NCI-H1048 (cell line): ENCODE measurements around the gene SAMD7.
A peak's percentile ranks its signal among the peaks of the same experiment; 100 is the strongest.

Source experiments
- DNase-seq: peaks from one replicate; lab custom pipeline; 2025; lab: John Stamatoyannopoulos, UW

The SAMD7 gene

DNA sequence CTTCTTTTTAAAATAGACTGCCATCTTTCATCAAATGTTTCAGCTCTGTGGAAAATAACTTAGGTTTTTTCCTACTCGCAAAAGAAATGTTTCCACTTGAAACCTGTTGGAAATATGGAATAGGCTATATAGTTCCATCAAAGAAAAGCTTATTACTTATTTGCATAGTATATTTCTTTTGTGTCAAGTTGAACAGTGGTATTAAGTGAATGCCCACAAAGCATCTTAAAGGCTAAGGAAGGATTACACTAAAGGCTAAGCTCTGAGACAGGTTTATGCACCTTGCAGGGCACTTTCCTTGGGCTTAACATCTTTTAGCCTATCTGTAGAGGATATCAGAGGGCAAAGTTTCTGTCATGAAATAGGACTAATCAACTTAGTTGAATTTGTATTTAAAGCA lies at the start of gene SAMD7:
TSS of gene SAMD7 (plus strand) at position 301 of the 400 bp plus-strand sequence. CDS start 7,927 bp downstream, outside the sequence.
- no peak for DNase-seq

GRCh38 chr3:169861871-169862270 lies 49.5 kb upstream of the SAMD7 start:
- no peak for DNase-seq

GRCh38 chr3:169863458-169863899 lies 47.9 kb upstream of the SAMD7 start:
- peak; percentile 18 for DNase-seq

DNA sequence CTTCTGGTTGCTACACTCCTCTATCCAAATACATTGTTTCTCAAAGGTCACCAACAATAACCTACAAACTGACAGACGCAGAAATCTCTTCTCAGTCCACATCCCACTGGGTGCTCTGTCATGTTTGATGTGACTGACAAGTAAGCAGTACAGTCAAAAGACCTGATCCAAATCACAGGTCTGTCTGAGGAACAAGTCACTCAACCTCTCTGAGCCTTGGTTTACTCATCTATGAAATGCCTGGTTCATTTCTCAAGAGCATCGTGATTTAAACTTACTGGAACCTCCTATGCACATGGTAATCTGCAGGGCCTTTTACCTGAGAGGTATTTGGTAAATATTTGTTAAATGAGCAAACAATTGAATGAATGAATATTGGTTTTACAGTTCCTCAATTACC lies 47.1 kb upstream of the SAMD7 start:
- no peak for DNase-seq

- DNase-seq: no peak
These were observed 46.1 kb upstream of the SAMD7 start for GRCh38 chr3:169865176-169865767.

DNA sequence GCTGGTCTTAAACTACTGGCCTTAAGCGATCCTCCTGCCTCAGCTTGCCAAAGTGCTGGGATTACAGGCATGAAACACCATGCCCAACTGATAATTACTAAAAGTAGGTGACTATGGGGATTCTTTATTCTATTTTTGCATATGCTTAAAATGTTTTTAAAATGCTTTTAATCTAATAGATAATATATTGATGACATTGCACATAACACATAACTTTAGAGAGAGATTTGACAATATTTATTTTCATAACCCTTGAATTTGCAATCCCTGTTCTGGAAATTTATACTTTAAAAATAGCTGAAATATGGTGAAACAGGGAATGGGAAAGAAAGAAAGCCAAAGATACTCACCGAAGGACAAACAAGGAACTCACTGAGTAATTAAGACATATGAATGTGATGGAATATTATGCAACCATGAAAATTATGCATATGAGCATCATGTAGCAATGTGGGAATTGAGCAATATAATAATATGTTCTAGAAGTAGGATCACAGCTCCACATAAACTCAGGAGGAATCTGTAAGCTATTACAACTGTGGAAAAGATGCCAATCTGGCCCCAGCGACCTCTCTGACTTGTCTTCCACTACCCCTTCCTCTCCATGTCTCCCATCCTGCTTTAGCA lies 43.7 kb upstream of the SAMD7 start:
- DNase-seq: no peak

GRCh38 chr3:169868369-169868768 lies 43.0 kb upstream of the SAMD7 start:
- DNase-seq: no peak

- DNase-seq: no peak
These were observed 41.7 kb upstream of the SAMD7 start, which contains the start of gene LRRC31 for GRCh38 chr3:169869484-169870220. TSS of gene LRRC31 (minus strand) at chr3:169869935. CDS start at chr3:169869807, 128 bp downstream.

- DNase-seq: no peak
These were observed 40.1 kb upstream of the SAMD7 start for GRCh38 chr3:169871129-169871886.

GRCh38 chr3:169879013-169879557 lies 32.3 kb upstream of the SAMD7 start:
- no peak for DNase-seq

- DNase-seq: no peak
These were observed 31.4 kb upstream of the SAMD7 start for GRCh38 chr3:169879845-169880575.

DNA sequence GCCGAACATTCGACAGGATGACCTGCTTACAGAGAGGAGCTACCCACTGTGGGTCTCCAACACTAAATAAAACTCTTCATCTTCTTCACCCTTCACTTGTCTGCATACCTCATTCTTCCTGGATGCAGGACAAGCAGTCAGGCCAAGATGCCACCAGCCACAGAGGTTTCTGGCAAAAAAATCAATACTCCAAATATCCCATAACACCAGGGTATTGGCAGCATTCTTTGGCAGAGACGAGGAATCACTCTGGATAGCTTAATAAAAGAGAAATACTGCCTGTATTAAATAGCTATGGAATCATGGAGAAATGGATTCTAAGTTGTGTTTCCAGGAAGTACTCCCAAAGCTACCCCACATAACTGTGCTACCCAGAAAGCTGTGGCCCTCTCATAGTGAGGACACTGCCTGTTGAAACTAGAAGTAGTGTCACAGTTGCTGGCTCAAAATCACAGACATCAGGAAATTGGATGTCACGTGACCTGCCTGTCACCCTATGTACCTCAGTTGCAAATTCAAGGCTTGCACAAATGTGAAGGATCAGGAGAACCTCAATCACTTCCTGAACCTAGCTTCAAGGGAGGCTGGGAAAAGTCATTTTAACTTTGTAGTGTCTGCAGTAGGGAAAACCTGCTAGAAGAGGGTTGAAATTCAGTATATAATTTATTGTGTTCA lies 30.7 kb upstream of the SAMD7 start:
- DNase-seq: no peak

DNA sequence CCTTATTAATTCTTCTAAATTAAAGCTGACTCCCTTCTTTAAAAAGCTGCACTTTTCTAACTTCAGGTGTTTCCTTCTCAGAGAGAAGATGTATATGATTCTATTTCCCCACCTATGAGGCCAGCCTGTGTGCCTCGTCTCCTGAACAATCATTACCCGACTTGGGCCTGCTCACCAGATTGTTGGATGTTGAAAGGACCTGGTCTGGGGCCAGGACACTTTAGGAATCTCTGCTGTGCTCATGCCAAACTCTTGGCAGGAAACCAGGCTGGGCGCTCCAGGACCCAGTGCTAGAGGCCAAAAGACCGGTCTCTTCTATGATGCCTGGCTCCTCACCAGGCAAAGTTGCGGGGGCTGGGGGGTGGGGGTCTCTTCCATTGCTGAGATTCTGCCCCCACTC lies 24.7 kb upstream of the SAMD7 start:
- no peak for DNase-seq

DNA sequence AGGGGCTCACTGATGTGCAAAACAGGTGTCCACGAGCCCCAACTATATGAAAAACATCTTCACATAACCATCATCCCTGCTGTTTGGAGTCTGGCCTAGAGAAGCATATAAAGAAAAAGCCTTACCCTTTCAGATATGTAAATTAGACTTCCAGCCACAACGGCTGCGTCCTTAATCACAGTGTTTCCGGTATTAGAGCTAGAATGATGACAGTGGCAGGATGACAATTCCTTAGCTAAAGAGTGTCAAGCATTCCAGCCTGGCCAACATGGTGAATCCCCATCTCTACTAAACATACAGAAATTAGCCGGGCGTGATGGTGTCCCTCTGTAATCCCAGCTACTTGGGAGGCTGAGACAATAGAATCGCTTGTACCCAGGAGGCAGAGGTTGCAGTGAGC lies 19.5 kb upstream of the SAMD7 start:
- no peak for DNase-seq

DNA sequence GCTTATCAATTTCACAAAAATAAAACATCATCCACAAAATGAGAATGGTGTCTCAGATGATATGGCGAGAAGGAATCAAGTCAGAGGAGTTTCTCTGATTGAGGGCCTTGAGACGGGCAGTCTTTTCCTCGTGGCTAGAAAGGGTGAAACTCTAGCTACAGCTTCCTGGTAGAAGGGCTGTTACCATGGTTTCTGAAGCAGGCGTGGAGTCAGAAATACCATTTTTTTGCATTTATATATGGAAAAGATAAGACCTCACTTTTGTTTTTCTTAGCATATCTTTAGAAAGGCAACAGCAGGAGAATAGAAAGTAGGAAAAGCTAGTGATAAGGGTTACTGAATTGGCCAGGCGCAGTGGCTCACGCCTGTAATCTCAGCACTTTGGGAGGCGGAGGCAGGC lies 17.3 kb upstream of the SAMD7 start:
- no peak for DNase-seq

GRCh38 chr3:169895072-169895471 lies 16.3 kb upstream of the SAMD7 start:
- no peak for DNase-seq

- no peak for DNase-seq
These were observed 14.1 kb upstream of the SAMD7 start for GRCh38 chr3:169897284-169897683.

GRCh38 chr3:169901453-169901852 lies 9.9 kb upstream of the SAMD7 start:
- no peak for DNase-seq

DNA sequence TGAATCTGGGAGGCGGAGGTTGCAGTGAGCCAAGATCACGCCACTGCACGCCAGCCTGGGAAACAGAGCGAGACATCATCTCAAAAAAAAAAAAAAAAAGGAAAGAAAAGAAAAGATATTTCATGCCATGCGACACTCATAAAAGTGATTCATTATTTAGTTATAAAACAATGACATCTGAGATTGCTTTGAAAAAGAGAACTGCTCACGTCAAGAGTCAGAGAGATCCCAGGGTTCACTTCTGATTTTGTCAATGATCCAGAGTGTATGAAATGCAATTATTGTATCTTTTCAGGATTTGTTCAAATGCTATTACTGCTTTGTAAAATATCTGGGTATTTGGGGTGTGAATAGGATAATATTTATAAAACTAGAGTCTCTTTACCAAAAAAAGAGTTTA lies 6.0 kb upstream of the SAMD7 start:
- no peak for DNase-seq

- no peak for DNase-seq
These were observed 3.9 kb upstream of the SAMD7 start for GRCh38 chr3:169907476-169907875.

DNA sequence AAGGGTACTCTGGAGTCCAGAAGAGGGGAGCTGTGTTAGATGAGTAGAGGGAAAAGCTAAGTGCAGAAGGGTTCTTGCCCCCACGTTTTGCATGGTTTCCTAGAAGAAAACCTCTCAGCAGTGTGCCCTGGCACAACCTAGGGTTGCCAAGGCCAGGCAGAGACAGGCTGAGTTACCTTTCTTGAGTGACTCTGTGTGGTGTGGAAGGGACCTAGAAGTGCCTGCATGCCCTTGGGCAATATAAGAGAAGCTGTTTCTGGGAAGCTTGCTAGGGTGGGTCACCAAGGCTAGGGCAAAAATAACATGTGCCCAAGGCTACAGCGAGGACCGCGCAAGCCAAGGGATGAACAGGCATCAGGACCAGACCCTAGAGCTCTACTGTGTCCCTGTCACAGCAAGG lies 3.4 kb upstream of the SAMD7 start:
- DNase-seq: no peak
